Fibroblast of skin of scalp (primary cell): ENCODE measurements around the gene NRG2.

Experiments used
- DNase-seq: peaks from one replicate; pipeline ENCODE4 v3.0.0-alpha.2; 2013

Gene NRG2

GRCh38 chr5:140005145-140005591 is 37.9 kb downstream of the NRG2 start:
- DNase-seq = no peak

- DNase-seq = no peak
These were observed 38.9 kb downstream of the NRG2 start for GRCh38 chr5:140004174-140004573.

GRCh38 chr5:140003519-140003918 is 39.6 kb downstream of the NRG2 start:
- DNase-seq = no peak

GRCh38 chr5:140000332-140000731 is 42.8 kb downstream of the NRG2 start:
- DNase-seq = no peak

GRCh38 chr5:139998837-139999236 is 44.3 kb downstream of the NRG2 start:
- DNase-seq = no peak

GRCh38 chr5:139997276-139997675 is 45.8 kb downstream of the NRG2 start:
- DNase-seq = no peak

- DNase-seq = no peak
These were observed 47.2 kb downstream of the NRG2 start for GRCh38 chr5:139995929-139996328.

GRCh38 chr5:139994234-139994633 is 48.9 kb downstream of the NRG2 start:
- no peak for DNase-seq

GRCh38 chr5:139985733-139986132 is 57.4 kb downstream of the NRG2 start:
- peak; percentile 87 for DNase-seq

GRCh38 chr5:139985290-139985689 is 57.8 kb downstream of the NRG2 start:
- DNase-seq = no peak

- DNase-seq = no peak
These were observed 58.3 kb downstream of the NRG2 start for GRCh38 chr5:139984816-139985215.

- no peak for DNase-seq
These were observed 60.2 kb downstream of the NRG2 start for GRCh38 chr5:139982975-139983240.

GRCh38 chr5:139982157-139982974 is 60.7 kb downstream of the NRG2 start:
- peak; percentile 40 for DNase-seq

- no peak for DNase-seq
These were observed 62.3 kb downstream of the NRG2 start for GRCh38 chr5:139980765-139981164.

GRCh38 chr5:139979943-139980342 is 63.2 kb downstream of the NRG2 start:
- DNase-seq = no peak

- DNase-seq = no peak
These were observed 63.6 kb downstream of the NRG2 start for GRCh38 chr5:139979518-139979917.

- no peak for DNase-seq
These were observed 66.4 kb downstream of the NRG2 start for GRCh38 chr5:139976703-139977102.

- no peak for DNase-seq
These were observed 67.2 kb downstream of the NRG2 start for GRCh38 chr5:139975942-139976341.

- DNase-seq = no peak
These were observed 67.8 kb downstream of the NRG2 start for GRCh38 chr5:139975306-139975705.

- DNase-seq = no peak
These were observed 68.4 kb downstream of the NRG2 start for GRCh38 chr5:139974661-139975060.

GRCh38 chr5:139971202-139971725 is 71.8 kb downstream of the NRG2 start:
- no peak for DNase-seq

GRCh38 chr5:139969318-139969717 is 73.8 kb downstream of the NRG2 start:
- no peak for DNase-seq

- peak; percentile 65 for DNase-seq
These were observed 74.4 kb downstream of the NRG2 start for GRCh38 chr5:139968547-139969261.

- no peak for DNase-seq
These were observed 75.7 kb downstream of the NRG2 start for GRCh38 chr5:139967353-139967752.
